ENCODE results near the gene PRDX5.

GRCh38 chr11:64339286-64339685 is 21.4 kb downstream of the PRDX5 start:
- no peak for TF ChIP-seq CTCF (IDR thresholded peaks at IDR 0.05)
- TF ChIP-seq POLR2A (IDR thresholded peaks at IDR 0.05): no peak

Data from right lobe of liver (tissue), 4 donors.